HG03139 (cell line): ENCODE data around the gene PBX3.

ENCODE experiments used
- ATAC-seq: cut with Tn5 transposase; IDR thresholded peaks from one replicate; pipeline ENCODE4 v1.9.1; 2021; ENCODE audit not compliant: unreplicated experiment

The PBX3 gene

GRCh38 chr9:125970340-125970739, 223.2 kb downstream of the PBX3 start:
- ATAC-seq: no peak

DNA sequence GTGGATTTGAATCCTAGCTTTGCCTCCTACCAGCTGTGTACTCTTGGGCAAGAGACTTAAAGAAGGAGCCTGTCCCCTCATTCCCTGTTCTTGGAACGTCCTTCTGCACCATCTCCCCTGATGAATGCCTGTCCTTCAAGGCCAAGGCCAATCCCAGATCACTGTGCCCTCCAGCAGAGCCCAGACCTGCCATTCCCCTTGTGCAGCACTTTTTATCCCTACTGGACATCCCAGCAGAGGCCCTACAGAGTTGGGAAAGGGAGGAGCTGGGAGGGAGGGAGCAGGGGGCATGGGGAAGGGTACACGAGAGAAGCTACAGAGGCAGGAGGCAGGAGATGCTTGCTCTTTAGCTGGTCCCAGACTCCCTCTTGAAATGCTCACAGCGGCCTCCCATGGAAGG, 223.9 kb downstream of the PBX3 start:
- ATAC-seq: no peak

GRCh38 chr9:125972012-125972729, 225.0 kb downstream of the PBX3 start:
- ATAC-seq: no peak

DNA sequence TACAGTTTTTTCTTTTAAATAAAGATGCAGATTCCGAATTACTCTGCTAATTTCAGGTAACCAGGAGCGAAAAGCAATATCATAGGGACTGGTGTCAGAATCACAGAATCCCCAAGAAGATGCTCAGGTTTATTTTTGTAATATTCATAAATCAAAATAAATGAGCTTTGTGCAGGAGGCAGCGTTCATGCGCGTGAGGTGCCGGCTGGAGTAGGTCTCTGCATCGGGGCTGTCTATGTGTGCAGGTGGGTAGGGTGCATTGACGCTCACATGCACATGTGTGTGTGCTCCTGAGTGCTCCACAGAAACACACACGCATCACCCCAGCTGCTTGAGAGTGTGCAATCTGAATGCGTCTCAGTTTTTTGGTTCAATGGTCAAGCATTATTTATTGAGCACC, 226.4 kb downstream of the PBX3 start:
- ATAC-seq: no peak

- ATAC-seq: no peak
Observed at GRCh38 chr9:125974705-125975104, 227.5 kb downstream of the PBX3 start.

DNA sequence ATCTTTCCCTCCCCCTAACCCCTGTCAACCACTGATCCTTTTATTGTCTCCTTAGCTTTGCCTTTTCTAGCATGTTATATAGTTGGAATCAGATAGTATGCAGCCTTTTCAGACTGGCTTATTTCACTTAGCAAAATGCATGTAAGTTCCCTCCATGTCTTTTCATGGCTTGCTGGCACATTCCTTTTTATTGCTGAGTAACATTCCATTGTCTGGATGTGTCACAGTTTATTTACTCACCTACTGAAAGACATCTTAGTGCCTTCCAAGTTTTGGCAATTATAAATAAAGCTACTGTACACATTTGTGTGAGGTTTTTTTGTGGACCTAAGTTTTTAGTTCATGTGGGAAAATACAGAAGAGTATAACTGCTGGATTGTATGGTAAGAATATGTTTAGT, 230.1 kb downstream of the PBX3 start:
- no peak for ATAC-seq

DNA sequence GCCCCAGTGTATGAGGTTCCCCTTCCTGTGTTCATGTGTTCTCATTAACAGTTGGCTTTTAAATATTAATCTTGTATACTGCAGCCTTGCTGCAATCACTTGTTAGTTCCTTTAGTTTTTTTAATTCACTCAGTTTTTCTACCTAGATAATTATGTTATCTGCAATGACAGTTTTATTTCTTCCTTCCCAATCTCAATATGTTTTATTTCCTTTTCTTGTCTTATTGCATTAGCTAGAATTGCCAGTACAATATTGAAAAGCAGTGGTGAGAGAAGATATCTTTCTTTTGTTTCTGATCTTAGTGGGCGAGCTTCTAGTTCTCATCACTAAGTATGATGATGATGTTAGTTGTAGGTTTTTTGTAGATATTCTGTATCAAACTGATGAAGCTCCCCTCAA, 232.2 kb downstream of the PBX3 start:
- ATAC-seq: no peak

DNA sequence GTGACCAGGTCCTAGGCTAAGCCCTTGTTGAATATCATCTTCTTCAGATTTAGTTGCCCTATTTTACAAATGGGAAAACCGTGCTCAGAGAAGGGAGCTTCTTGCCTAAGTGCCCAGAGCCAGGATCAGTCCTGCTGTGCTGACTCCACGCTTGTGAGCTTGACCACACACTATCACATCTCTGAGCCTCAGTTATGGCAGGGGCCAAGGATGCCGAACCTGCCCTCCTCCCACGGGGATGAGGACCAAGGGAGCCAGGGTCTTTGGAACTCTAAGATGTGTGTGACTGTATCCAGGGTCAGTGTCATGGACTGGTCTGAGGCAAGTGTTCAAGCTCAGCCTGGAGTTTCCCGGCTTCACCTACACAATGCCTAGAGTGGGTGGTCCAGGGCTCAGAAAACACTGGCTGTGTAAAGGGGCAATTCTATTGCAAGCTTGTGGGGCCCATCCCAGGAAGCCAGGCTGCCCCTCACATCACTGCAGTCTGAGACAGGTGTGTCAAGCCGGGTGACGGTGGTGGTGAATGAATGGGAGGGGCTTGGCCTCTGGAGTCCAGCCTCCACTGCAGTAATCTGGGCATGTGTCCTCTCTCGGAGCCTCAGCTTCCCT, 235.7 kb downstream of the PBX3 start:
- no peak for ATAC-seq

DNA sequence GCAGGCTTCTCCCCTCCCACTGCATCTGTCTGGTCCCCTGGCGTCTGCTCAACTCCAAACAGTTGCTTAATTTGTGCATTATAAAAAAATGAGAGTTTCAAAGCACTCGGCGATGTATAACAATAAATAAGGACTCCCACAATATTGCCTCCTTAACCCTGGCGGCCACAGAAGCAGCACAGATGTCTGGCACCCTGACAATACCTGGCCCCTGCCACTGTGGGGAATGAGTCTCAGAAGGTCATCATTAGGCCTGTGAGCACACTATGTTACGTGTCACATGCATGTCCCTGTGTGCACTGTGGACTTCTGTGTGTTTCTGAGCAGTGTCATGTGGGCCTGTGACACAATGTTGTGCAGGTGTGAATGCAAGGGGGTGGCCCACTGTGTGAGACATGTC, 236.5 kb downstream of the PBX3 start:
- no peak for ATAC-seq

GRCh38 chr9:125984461-125984860, 237.3 kb downstream of the PBX3 start:
- no peak for ATAC-seq

GRCh38 chr9:125985142-125985997, 238.2 kb downstream of the PBX3 start:
- no peak for ATAC-seq

GRCh38 chr9:125985998-125986655, 239.0 kb downstream of the PBX3 start:
- ATAC-seq: no peak

- no peak for ATAC-seq
Observed at GRCh38 chr9:125986966-125987365, 239.8 kb downstream of the PBX3 start.

GRCh38 chr9:125987420-125987819, 240.2 kb downstream of the PBX3 start:
- ATAC-seq: no peak

GRCh38 chr9:125988479-125989050, 241.4 kb downstream of the PBX3 start:
- ATAC-seq: no peak

- no peak for ATAC-seq
Observed at GRCh38 chr9:125989090-125989501, 241.9 kb downstream of the PBX3 start.

- ATAC-seq: no peak
Observed at GRCh38 chr9:125989524-125990180, 242.5 kb downstream of the PBX3 start.

- ATAC-seq: no peak
Observed at GRCh38 chr9:125990186-125990792, 243.1 kb downstream of the PBX3 start.

DNA sequence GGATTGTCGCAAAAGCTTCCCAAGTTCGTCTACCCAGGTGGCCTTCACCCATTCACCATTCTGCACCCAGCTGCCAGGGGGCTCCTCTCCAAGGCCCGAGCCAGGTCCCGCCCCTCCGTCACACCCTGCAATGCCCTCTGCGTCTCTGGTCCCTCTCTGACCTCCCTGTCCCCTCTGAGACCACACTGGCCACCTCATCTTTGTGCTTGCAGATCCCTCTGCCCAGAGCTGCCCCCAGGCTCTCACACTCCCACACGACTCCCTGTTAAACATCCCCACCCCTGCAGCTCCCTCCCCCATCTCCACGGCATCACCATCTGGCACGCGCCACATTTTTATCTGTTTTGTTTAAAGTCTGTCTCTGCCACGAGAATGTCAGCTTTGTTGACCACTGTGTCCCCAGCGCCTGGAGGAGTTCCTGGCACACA, 243.6 kb downstream of the PBX3 start:
- no peak for ATAC-seq

DNA sequence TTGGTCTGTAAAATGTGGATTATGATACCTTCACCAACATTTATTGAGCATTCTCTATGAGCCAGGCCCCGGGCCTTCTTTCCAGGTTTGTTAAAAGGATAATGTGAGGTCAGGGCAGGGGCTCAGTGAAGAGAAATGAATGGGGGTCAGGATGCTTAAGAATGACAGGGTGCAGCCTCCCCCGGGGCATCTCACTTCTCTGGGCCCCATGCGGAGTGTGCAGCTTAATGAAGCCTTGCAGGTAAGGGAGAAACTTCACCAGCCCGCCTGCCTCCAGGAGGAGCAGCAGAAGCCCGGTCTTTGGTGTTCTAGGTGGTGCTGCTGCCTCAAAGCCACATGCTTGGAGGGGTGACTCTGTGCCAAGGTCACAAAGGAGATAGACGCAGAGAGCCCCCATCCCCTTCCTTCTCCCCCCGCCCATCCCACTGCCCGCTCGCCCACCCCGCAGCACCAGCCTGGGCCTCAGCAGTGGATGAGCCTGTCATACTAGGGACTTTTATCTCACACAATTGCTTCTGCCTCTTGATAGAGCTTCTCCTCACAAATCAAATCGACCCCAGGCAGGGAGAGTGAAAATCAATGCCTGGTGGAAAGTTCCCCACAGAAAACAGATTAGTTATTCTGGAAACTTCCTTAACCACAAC, 244.8 kb downstream of the PBX3 start:
- no peak for ATAC-seq
